K562 (cell line): ENCODE data around the gene RRBP1. TPM values are rescaled to one million over a fixed set of nuclear protein-coding genes. Genes with fewer than 3 reads are reported as not detected.

Experiments used
- ATAC-seq: fragments of 200-7000 bp; cut with Tn5 transposase; 3 replicates; pipeline ENCODE4 v1.9.1; 2020; ENCODE audit warnings: moderate library complexity
- BruUV-seq: library from RNA; stranded (reverse); fragments of 400-500 nt; replicated peaks from 2 replicates; lab custom pipeline; 2021; lab: Mats Ljungman, UMichigan
- CTCF ChIA-PET: fragments of 300-600 bp; formaldehyde crosslinking; extraction: SDS; loops from one replicate; lab custom pipeline; 2021; ENCODE audit warnings: low intra/inter-chr PET ratio; lab: Yijun Ruan, JAX
- POLR2A ChIA-PET: fragments of 300-600, 350-650 bp; sonication (Branson Sonifier 250); formaldehyde crosslinking; extraction: SDS; loops from one replicate; lab custom pipeline; 2021; ENCODE audit warnings: antibody characterized with exemption, inconsistent platforms; lab: Yijun Ruan, JAX
- DNase-seq, 4 experiments: peaks; one replicate each; pipeline versions ENCODE4 v3.0.0 to v3.0.0-alpha.2; 2011 to 2018; ENCODE audit warnings: low spot score in 3 of 4, mixed read lengths in 3 of 4; ENCODE audit errors: extremely low read depth in 1 of 4
- FAIRE-seq: peaks from 2 replicates; lab custom pipeline; 2011; peaks lifted over from hg19 to GRCh38; lab: Jason Lieb, UNC
- H2AFZ ChIP-seq: 2 replicates; pipeline ENCODE4 v1.6.0; 2011; ENCODE audit warnings: low read depth, low read length, control low read depth, inconsistent platforms
- H3K27ac ChIP-seq: fragments of 200-600 bp; 3 replicates; pipeline ENCODE4 v1.8.0; 2011; ENCODE audit warnings: low read depth, mild to moderate bottlenecking, control low read depth, inconsistent platforms, low read length, moderate library complexity, mixed read lengths; ENCODE audit errors: extremely low read depth
- H3K27me3 ChIP-seq, 2 experiments: fragments of 300-600 bp in 1 of 2; 2 replicates in 1 of 2; 3 replicates in 1 of 2; pipeline versions ENCODE4 v1.6.0 to v1.8.0; 2011; ENCODE audit warnings: inconsistent platforms in 2 of 2, low read length in 2 of 2, mild to moderate bottlenecking in 1 of 2, mixed read lengths in 1 of 2, moderate library complexity in 1 of 2; ENCODE audit not compliant: control insufficient read depth in 2 of 2, insufficient read depth in 2 of 2
- H3K36me3 ChIP-seq: fragments of 300-600 bp; 3 replicates; pipeline ENCODE4 v1.8.0; 2011; ENCODE audit warnings: mild to moderate bottlenecking, low read length, inconsistent platforms; ENCODE audit not compliant: control insufficient read depth, insufficient read depth
- H3K4me1 ChIP-seq, 2 experiments: fragments of 200-600 bp in 1 of 2; replicated peaks in 1 of 2; 2 replicates in 1 of 2; 3 replicates in 1 of 2; pipeline versions ENCODE4 v1.5.1 to v1.8.0; 2011; ENCODE audit warnings: inconsistent platforms in 2 of 2, low read length in 2 of 2, mild to moderate bottlenecking in 1 of 2, mixed read lengths in 1 of 2, moderate library complexity in 1 of 2; ENCODE audit not compliant: control insufficient read depth in 2 of 2, insufficient read depth in 2 of 2
- H3K4me2 ChIP-seq: 2 replicates; pipeline ENCODE4 v1.6.1; 2011; ENCODE audit warnings: low read length, control low read depth, inconsistent platforms, mixed read lengths; ENCODE audit not compliant: insufficient read depth
- H3K4me3 ChIP-seq: fragments of 200-600 bp; sonication (generic), shearing (Covaris generic); 2 replicates; pipeline ENCODE4 v1.5.1; 2016; ENCODE audit warnings: control low read depth, inconsistent platforms
- H3K79me2 ChIP-seq: fragments of 200-600 bp; 3 replicates; pipeline ENCODE4 v1.8.0; 2011; ENCODE audit warnings: low read length, inconsistent platforms; ENCODE audit not compliant: control insufficient read depth, insufficient read depth
- H3K9ac ChIP-seq, 2 experiments: 2 replicates each; pipeline versions ENCODE4 v1.6.0 to v1.6.1; 2011; ENCODE audit warnings: low read depth in 2 of 2, low read length in 2 of 2, control low read depth in 1 of 2, inconsistent platforms in 1 of 2, mild to moderate bottlenecking in 1 of 2, mixed read lengths in 1 of 2; ENCODE audit not compliant: insufficient read depth in 1 of 2
- H3K9me1 ChIP-seq: one replicate; pipeline ENCODE4 v1.6.0; 2011; ENCODE audit warnings: inconsistent platforms, mild to moderate bottlenecking, low read length, moderate library complexity; ENCODE audit not compliant: control insufficient read depth, insufficient read depth
- H3K9me3 ChIP-seq: replicated peaks from 2 replicates; pipeline ENCODE4 v1.5.1; 2011; ENCODE audit warnings: low read depth, low read length, inconsistent platforms; ENCODE audit not compliant: control insufficient read depth, insufficient read depth
- H4K20me1 ChIP-seq: replicated peaks from 2 replicates; pipeline ENCODE4 v1.6.1; 2011; ENCODE audit warnings: low read length, inconsistent platforms, mixed read lengths; ENCODE audit not compliant: control insufficient read depth, insufficient read depth
- HDAC3 ChIP-seq: fragments of 450-650 bp; IDR thresholded peaks from 2 replicates; pipeline ENCODE4 v1.6.1; 2018; ENCODE audit warnings: borderline replicate concordance, mild to moderate bottlenecking, moderate library complexity; ENCODE audit not compliant: partially characterized antibody
- HNRNPLL ChIP-seq: fragments of 200-400 bp; formaldehyde crosslinking; IDR thresholded peaks from 2 replicates; pipeline ENCODE4 v1.6.1; 2017; ENCODE audit warnings: low read length, low read depth, mild to moderate bottlenecking; ENCODE audit not compliant: poor library complexity, severe bottlenecking
- MTA3 ChIP-seq: fragments of 450-650 bp; formaldehyde crosslinking; IDR thresholded peaks from 2 replicates; pipeline ENCODE4 v1.6.1; 2017; ENCODE audit warnings: mild to moderate bottlenecking, borderline replicate concordance
- NFATC3 ChIP-seq: fragments of 450-650 bp; IDR thresholded peaks from 2 replicates; pipeline ENCODE4 v1.6.1; 2017; ENCODE audit warnings: mild to moderate bottlenecking
- ZNF24 ChIP-seq: fragments of 450-650 bp; IDR thresholded peaks from 2 replicates; pipeline ENCODE4 v1.6.1; 2016
- ZNF449 ChIP-seq: fragments of 250-450 bp; sonication (Bioruptor Pico); IDR thresholded peaks from 2 replicates; pipeline ENCODE4 v1.8.0; 2022; ENCODE audit warnings: moderate library complexity, mild to moderate bottlenecking, inconsistent platforms
- WGBS: fragments of 100-300 bp; shearing (Covaris generic); methylation state at CpG from one replicate; pipeline ENCODE4 v1.1.6; 2016; ENCODE audit warnings: low coverage, mixed read lengths; ENCODE audit not compliant: insufficient coverage; ENCODE audit errors: missing lambda C conversion rate; 5-methylcytosine and 5-hydroxymethylcytosine counted together
- in situ Hi-C: fragments of 300-500 bp; cut with MboI; formaldehyde crosslinking; loops from 4 replicates; pipeline ENCODE4 v1.15.0; 2018; ENCODE audit warnings: inconsistent platforms, mixed read lengths
- intact Hi-C: fragments of 100-400 bp; cut with micrococcal nuclease; formaldehyde crosslinking; loops from 2 replicates; pipeline ENCODE4 v1.14.2; 2022
- polyA plus RNA-seq, 8 experiments: library from polyadenylated mRNA; depleted of rRNA in 4 of 8; stranded (reverse) in 5 of 8; unstranded in 3 of 8; fragments of >200 nt; fragmentation: Nextera tagmentation in 2 of 8; fragmentation: Illumina TruSeq in 1 of 8; extraction: Ambion mirVana in 2 of 8; extraction: Trizol in 1 of 8; gene quantifications; 2 replicates each; pipeline versions ENCODE4 v1.2.1 to v1.2.3, GENCODE V29; 2011 to 2014; ENCODE audit warnings: inconsistent platforms in 1 of 8, missing spikeins in 1 of 8
- total RNA-seq, 7 experiments: library from RNA; depleted of rRNA in 6 of 7; stranded (reverse); fragments of >200 nt in 6 of 7; fragmentation: Illumina TruSeq in 2 of 7; extraction: Trizol in 2 of 7; gene quantifications; 2 replicates each; pipeline versions ENCODE4 v1.2.1 to v1.2.3, GENCODE V29; 2011 to 2021; ENCODE audit warnings: low replicate concordance in 1 of 7

The RRBP1 gene
- total and polyA plus RNA-seq, 9 of the 15 experiments (the other 6 are each of a cell fraction or from before 2014, with no cell fraction given), result 0.84 to 32.0 (median 17.6) TPM

GRCh38 chr20:17683218-17684076 lies 1.4 kb upstream of the RRBP1 start:
- intact Hi-C loops, result loop anchor here (10.0 kb wide), 2 partner anchors 211 to 311 kb away; no protein-coding TSS in a partner anchor
- H3K27me3 ChIP-seq, result peaks cover 8 to 20% of the 10 kb centered on the region in 2 experiments
- 22% methylated on average over 10 of the region's 10 CpGs for WGBS
- ChIA-PET POLR2A (interaction anchor here (0.7 to 1.7 kb wide), 8 partner anchors 15 to 288 kb away, joined by 3 to 6 read pairs (median 3); partner anchors contain the start of gene MGME1), CTCF (interaction anchor here (0.5 kb wide), 1 partner anchor 179 kb away, joined by 3 read pairs; no protein-coding TSS in a partner anchor)
- peaks cover 3% of the 10 kb centered on the region for H3K9me1 ChIP-seq
- no peak overlapping the region for H3K27ac ChIP-seq
- DNase-seq, result no peak
- no peak for FAIRE-seq
- peaks cover 16% of the 10 kb centered on the region; the same call in 2 of the 3 replicates for H3K36me3 ChIP-seq
- H4K20me1 ChIP-seq, result peaks cover 7% of the 10 kb centered on the region; the same call in 1 of the 2 replicates
- peaks cover 27% of the 10 kb centered on the region for H3K79me2 ChIP-seq
- H3K4me1 ChIP-seq, result peaks cover 14 to 22% of the 10 kb centered on the region in 2 experiments
- H2AFZ ChIP-seq, result no peak overlapping the region
- TF ChIP-seq NFATC3 (no peak), MTA3 (no peak), ZNF24 (peak; percentile 82), HNRNPLL (no peak), HDAC3 (no peak), ZNF449 (CRISPR knock-in tag) (no peak)
- peaks cover 2% of the 10 kb centered on the region; the same call in 1 of the 2 replicates for H3K9me3 ChIP-seq
- peak overlapping the region; percentile 74; the same call in 1 of the 2 replicates for H3K4me2 ChIP-seq
- no peak overlapping the region for H3K4me3 ChIP-seq
- in situ Hi-C loops, result no loop called here
- BruUV-seq, result no TSS peak
- H3K9ac ChIP-seq, result no peak overlapping the region
- no peak for ATAC-seq
